Measurements from ENCODE around the gene CEBPB.
"Not testable (repeated sequence)": the region's sequence is repeated elsewhere in the genome, so short reads cannot be mapped to it uniquely, and the experiment has no call there.

The CEBPB gene

DNA sequence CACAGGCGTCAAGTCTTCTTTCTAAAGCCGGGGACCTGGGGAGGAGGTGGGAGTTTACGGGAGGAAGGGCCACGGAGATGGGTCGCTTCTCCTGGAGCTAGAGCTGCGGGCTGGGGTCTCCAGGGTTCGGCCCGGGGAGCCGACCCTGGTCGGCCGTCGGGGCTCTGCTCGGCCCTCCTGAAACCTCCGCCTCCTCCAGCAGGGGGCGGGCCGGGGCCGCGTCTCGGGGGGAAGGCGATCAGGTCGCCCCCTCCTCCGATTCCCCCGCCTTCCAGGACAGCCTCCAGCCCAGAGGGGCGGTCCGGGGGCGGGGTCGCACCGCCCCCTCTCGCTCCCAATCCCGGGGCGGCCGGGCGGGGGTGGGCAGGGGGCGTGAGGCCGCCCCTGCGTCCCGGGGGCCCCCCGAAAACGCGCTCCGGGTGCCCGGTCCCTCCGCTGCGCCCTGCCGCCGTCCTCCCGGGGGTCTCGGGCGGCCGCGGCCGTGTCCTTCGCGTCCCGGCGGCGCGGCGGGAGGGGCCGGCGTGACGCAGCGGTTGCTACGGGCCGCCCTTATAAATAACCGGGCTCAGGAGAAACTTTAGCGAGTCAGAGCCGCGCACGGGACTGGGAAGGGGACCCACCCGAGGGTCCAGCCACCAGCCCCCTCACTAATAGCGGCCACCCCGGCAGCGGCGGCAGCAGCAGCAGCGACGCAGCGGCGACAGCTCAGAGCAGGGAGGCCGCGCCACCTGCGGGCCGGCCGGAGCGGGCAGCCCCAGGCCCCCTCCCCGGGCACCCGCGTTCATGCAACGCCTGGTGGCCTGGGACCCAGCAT lies at the start of gene CEBPB:
CEBPB (plus strand) TSS at position 580 of the 814 bp plus-strand sequence; CDS start at position 784, 204 bp downstream.
- DNase-seq: peak; percentile 45 to 58

DNA sequence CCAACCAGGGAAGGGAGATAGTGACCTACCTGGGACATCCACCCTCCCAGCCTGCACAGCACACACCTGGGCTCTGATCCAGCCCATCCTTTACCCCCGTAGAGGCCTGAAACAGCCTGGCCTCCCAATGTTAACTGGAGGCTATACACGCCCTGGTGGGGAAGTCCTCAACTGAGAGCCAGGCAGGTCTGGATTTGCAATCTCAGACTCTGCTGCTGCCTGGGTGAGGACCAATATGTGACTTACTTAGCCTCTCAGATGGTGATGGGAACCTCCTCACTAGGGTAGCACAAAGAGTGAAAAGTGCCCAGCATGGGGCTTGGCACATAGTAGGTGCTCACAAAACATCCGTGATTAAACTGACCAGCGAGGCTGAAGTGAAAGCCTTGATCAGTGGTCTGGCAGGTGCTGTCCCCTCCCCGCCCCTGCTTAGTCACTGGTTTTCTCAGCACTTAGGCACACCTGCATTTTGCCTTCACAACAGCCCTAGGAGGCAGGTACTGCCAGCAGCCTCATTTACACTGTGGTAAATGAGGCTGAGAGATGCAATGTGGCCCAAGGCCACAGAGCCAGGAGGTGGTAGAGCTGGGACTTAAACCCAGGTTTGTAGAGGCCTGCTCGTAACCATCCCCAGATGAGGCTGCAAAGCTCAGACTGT lies 49.5 kb upstream of the CEBPB start:
- no peak for DNase-seq

DNA sequence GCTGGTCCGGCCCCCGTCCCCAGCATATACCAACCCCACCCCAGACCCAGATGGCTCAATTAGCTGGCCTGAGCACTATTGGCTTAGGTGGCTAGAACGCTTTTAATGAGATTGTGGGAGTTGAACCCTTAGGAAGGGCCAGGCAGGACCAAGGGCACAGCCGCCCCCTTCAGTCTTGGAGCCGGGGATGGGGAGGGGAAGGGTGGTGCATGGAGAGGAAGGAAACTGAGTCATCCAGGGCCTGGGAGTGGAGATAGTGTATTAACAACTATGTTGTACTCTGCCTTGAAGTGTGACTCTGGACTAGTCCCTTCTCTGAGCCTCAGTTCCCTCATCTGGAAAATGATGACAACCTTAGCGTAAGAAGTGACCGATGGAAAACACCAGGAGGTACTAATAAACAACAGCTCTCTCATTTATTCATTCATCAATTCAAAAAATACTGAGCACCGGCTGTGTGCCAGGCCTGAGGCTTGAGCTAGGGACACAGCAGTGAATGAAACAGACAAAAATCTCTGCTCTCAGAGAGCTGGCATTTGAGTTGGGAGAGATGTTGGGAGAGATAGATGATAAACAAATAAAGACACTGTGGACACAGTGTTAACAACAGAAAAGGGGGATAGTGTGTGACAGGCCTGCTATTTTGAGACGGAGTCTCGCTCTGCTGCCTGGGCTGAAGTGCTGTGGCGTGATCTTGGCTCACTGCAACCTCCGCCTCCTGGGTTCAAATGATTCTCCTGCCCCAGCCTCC lies 48.6 kb upstream of the CEBPB start:
- no peak for DNase-seq

DNA sequence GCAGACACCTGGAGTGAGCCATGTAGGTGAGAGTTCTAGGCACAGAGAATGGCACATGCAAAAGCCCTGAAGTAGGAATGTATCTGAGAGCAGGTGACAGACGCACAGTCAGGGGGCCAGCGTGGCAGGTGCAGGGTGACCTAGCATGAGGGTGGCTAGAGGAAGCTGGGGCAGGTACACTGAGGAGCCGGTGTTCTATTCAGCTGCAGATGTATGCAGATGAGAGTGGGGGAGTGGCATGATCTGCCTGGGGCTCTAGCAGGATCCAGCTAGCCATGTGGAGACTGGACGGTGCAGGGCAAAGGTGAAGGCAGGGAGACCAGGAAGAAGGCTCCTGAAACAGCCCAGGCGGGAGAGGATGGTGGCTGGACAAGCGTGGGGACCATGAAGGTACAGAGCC lies 47.8 kb upstream of the CEBPB start:
- DNase-seq: no peak

DNA sequence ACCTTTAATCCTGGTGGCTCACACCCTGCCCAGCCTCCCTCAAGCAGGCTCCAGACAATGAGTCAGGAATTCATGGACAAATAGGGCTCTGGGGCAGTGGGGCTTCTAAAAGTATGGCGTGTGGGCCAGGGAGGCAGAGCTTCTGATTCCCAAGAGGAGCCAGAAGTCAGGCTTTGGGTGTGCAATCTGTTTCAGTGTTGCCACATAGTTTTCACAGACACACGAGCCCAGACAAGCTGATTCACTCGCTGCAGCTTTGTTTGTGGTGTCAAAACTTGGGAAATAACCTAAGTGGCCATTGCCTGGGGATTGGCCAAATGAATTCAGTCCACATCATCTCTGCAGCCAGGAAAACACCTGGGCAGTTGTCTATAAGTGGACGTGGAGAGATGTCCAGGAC lies 46.3 kb upstream of the CEBPB start:
- no peak for DNase-seq

DNA sequence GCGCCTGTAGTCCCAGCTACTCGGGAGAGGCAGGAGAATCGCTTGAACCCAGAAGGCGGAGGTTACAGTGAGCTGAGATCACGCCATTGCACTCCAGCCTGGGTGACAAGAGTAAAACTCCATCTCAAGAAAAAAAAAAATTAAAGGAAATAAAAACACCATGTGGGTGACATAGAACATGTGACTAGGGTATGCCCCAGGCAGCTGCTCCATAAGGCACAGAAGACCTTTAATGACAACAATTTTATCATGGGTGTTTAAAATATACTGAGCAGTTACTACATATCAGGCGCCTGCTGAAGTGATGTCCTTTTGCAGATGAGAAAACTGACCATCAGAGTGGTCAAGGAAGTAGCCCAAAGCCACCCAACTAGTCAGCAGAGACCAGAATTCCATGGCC lies 45.1 kb upstream of the CEBPB start:
- DNase-seq: no peak

DNA sequence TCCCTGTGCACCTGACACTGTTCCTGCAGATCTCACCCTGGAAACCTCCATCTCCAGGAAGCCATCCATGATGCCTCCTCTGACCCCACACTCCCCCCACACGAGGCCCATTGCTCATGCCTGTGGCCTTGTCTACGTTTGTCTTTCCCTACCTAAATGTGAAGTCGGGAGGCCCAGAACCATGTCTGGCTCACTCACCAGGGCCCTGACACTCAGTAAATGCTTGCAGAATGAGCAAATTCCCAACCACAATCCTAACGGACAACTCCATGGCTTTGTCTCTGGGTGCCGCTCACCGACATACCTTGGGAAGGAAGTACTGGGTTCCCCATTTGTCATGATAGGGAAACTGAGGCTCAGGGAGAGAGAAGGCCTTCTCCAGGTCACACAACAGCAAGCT lies 44.4 kb upstream of the CEBPB start:
- no peak for DNase-seq

- DNase-seq: no peak
Observed at GRCh38 chr20:50146732-50147662, 43.6 kb upstream of the CEBPB start.

DNA sequence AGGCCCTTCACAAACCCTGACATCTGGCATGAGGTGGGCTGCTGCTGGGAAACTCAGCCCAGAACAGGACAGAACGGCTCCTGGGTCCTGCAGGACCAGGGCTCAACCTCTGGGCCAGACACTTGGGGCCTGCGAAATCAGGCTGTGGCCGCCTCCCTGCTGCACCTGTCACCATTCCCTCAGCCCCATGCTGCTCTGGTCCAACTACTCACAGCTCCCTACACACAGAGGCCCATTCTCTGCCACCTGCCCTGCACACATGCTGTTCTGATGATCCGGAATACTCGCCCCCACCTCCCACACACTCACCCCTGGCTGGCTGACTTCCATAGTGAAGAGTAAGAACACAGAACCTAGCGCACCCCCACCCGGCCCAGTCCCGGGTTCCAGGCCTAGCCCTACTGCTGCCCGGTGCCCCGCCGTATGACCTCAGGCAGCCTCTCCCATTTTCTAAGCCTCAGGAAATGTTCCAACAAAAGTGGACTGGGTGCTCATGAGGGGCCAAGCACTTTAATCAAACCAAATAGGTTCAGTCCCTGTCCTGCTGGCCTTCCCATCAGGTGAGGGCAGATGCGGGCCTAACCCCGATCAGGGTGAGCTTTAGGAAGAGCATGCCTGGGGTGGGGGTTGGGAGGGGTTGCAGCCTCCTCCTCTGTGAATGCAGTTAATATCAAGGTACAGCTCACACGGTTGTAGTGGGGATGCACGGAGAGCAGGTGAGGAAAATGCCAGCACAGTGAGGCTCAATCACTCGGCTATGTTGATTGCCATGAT lies 41.0 kb upstream of the CEBPB start:
- DNase-seq: no peak

DNA sequence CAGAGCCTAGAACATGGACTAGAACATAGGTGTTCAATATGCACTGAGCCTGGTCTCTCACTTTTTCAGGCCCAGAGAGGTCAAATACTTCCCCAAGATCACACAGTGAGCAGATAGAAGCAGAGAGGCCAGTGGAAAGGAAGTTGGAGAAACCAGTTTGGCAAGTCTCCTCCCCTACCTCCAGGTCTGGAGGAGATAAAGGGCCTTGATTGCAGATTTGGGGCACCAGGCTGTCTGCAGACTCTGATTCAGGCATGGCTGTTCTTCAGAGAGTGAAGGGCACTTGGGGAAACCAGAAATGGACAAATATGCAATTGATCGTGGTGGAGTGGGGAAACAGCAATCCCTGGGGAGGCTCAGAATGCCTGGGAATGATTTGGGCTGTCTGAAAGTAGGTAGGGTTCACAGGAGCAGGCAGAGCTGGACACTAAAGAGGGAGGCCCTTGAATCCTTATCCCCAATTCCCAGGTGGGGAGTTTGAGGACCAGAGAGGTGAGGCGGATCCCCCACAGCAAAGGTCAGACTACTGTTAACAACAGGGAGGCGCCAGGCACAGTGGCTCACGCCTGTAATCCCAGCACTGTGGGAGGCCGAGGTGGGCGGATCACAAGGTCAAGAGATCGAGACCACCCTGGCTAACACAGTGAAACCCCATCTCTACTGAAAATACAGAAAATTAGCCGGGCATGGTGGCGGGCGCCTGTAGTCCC lies 39.4 kb upstream of the CEBPB start:
- DNase-seq: no peak

GRCh38 chr20:50152394-50153152 lies 38.1 kb upstream of the CEBPB start:
- DNase-seq: no peak

- DNase-seq: no peak
Observed at GRCh38 chr20:50153153-50153499, 37.5 kb upstream of the CEBPB start.

- peak; percentile 80 to 84 for DNase-seq
Observed at GRCh38 chr20:50153500-50154377, 36.9 kb upstream of the CEBPB start, which contains the start of gene PEDS1. Gene PEDS1 (minus strand): TSS chr20:50153723. CDS start chr20:50153637, 86 bp downstream.

GRCh38 chr20:50161494-50161893 lies 29.1 kb upstream of the CEBPB start:
- DNase-seq: not testable (repeated sequence)

- no peak for DNase-seq
Observed at GRCh38 chr20:50163570-50164317, 26.9 kb upstream of the CEBPB start.

- peak; percentile 67 for DNase-seq
Observed at GRCh38 chr20:50165684-50166554, 24.7 kb upstream of the CEBPB start.

DNA sequence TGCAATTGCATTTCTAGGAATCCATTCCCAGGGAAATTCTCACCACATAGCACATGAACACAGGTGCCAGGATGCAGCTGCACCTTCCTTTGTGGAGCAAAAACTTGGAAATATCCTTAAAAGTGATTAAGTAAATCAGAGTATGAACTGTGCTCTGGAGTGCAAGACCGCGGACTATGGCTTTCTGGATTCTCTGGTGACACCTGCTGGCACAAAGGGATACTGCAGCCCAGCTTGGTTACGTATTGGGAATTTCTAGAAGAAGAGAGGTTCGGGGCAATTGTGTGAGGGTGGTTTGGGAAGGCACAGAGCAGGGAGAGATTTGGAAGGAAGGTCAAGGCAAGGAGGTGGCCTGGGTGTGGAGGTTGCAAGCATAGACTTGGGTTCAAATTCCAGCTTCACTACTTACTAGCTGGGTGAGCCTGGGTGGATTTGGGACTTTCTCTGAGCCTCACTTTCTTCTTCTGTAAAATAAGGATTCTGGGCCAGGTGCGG lies 21.3 kb upstream of the CEBPB start:
- DNase-seq: peak; percentile 44 to 73

Measured in hippocampal formation (tissue), 2 donors.